ENCODE data around the gene HNRNPUL2. TPM values are rescaled to one million over a fixed set of nuclear protein-coding genes. Genes with fewer than 3 reads are reported as not detected.
A peak's percentile ranks its signal among the peaks of the same experiment; 100 is the strongest.

Gene HNRNPUL2
- total RNA-seq, 1 experiment from 2014 or later: 43.5 TPM

DNA sequence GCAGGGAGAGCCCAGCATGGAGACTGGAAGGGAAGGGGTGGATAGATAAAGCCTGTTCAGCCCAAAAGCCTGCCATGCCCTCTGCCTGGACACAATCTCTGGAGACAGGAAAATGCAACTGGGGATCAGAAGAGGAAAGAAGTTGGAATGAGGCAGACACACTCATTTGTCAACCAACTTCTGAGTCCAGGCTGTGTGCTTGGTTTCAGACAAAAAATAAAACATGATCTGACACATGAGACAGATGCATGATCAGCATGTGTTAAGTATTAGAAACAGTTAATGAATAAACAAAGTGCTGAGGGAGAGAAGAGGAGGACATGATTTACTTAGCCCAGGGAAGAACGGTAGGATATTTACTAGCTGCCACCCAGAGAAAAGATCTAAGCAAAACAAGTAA, 38.8 kb downstream of the HNRNPUL2 start:
- H2AK5ac ChIP-seq (ENCODE audit: insufficient read length, low read length): no peak overlapping the region
- Mint-ChIP-seq H3K9me3 (no peaks in the 10 kb centered on the region; a peak in 1 of 5 replicates), H3K27me3 (ENCODE audit: low read depth) (no peaks in the 10 kb centered on the region), H3K27ac (peak overlapping the region in 1 of 3 experiments; percentile 38; a peak in 2 of 7 replicates), H3K36me3 (ENCODE audit: insufficient read depth in 1 of 3, low read depth in 3 of 3) (peaks cover 9 to 29% (median 28%) of the 10 kb centered on the region in 3 experiments; a peak in 5 of 7 replicates), H3K4me1 (peaks cover 0 to 10% of the 10 kb centered on the region in 2 experiments; a peak in 3 of 4 replicates), H3K4me3 (no peak overlapping the region)
- no peak overlapping the region for H3K27ac ChIP-seq (ENCODE audit: insufficient read length, low read depth, low read length)
- no peak overlapping the region for H2AFZ ChIP-seq (ENCODE audit: low read length)
- H2BK120ac ChIP-seq (ENCODE audit: low read depth, low read length, poor library complexity, severe bottlenecking): no peak overlapping the region
- WGBS (ENCODE audit: extremely low coverage, insufficient read length, low lambda C conversion rate): no CpG with 5 or more reads among the region's 1 CpG
- H2BK12ac ChIP-seq (ENCODE audit: insufficient read length, low read depth, low read length): no peak overlapping the region
- no peak overlapping the region for H3K4me2 ChIP-seq (ENCODE audit: insufficient read depth, insufficient read length, low read length)
- H3K27me3 ChIP-seq (ENCODE audit: insufficient read depth, low read length): no peaks in the 10 kb centered on the region
- no peak overlapping the region for H3T11ph ChIP-seq (ENCODE audit: low read length)
- TF ChIP-seq, protein P1, sequence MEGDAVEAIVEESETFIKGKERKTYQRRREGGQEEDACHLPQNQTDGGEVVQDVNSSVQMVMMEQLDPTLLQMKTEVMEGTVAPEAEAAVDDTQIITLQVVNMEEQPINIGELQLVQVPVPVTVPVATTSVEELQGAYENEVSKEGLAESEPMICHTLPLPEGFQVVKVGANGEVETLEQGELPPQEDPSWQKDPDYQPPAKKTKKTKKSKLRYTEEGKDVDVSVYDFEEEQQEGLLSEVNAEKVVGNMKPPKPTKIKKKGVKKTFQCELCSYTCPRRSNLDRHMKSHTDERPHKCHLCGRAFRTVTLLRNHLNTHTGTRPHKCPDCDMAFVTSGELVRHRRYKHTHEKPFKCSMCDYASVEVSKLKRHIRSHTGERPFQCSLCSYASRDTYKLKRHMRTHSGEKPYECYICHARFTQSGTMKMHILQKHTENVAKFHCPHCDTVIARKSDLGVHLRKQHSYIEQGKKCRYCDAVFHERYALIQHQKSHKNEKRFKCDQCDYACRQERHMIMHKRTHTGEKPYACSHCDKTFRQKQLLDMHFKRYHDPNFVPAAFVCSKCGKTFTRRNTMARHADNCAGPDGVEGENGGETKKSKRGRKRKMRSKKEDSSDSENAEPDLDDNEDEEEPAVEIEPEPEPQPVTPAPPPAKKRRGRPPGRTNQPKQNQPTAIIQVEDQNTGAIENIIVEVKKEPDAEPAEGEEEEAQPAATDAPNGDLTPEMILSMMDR (conservative IDR thresholded peaks at IDR 0.05): no peak
- H2BK5ac ChIP-seq (ENCODE audit: insufficient read length, low read length): no peak overlapping the region
- no peak for DNase-seq
- H4K91ac ChIP-seq (ENCODE audit: insufficient read length, low read depth, low read length): no peak overlapping the region
- H2BK20ac ChIP-seq (ENCODE audit: low read depth, low read length, poor library complexity, severe bottlenecking): no peak overlapping the region
- H3K4ac ChIP-seq (ENCODE audit: low read depth, low read length): no peak overlapping the region
- no peak overlapping the region for H3K23ac ChIP-seq (ENCODE audit: insufficient read length, low read depth, low read length)
- no peaks in the 10 kb centered on the region for H3K9me3 ChIP-seq (ENCODE audit: control insufficient read depth, low read depth, low read length)
- no peak overlapping the region for H2BK15ac ChIP-seq (ENCODE audit: low read depth, low read length)
- H3K14ac ChIP-seq (ENCODE audit: insufficient read depth, low read length): no peak overlapping the region
- H3K18ac ChIP-seq (ENCODE audit: insufficient read length, low read depth, low read length): no peak overlapping the region
- H3K23me2 ChIP-seq (ENCODE audit: insufficient read length, low read depth, low read length, poor library complexity, severe bottlenecking): no peaks in the 10 kb centered on the region
- no peak overlapping the region for H3K9ac ChIP-seq (ENCODE audit: extremely low read depth, insufficient read length, low read length)
- H3K56ac ChIP-seq (ENCODE audit: insufficient read length, low read depth, low read length): no peak overlapping the region
- no peaks in the 10 kb centered on the region for H3K79me2 ChIP-seq (ENCODE audit: insufficient read depth, low read length)
- no peaks in the 10 kb centered on the region for H3K4me1 ChIP-seq (ENCODE audit: insufficient read depth, low read length)
- H4K5ac ChIP-seq (ENCODE audit: insufficient read length, low read depth, low read length): no peak overlapping the region
- no peaks in the 10 kb centered on the region for H3K79me1 ChIP-seq (ENCODE audit: insufficient read depth, low read depth, low read length, poor library complexity, severe bottlenecking)
- no peak overlapping the region for H4K8ac ChIP-seq (replicated peaks; ENCODE audit: insufficient read length, low read depth, low read length)
- no peaks in the 10 kb centered on the region for H4K20me1 ChIP-seq (ENCODE audit: control insufficient read depth, insufficient read depth, insufficient read length)

Data from H9 (cell line).